Measurements from ENCODE around the gene ZMYND11. TPM values are rescaled to one million over a fixed set of nuclear protein-coding genes. Genes with fewer than 3 reads are reported as not detected.
"Not testable (repeated sequence)": the region's sequence is repeated elsewhere in the genome, so short reads cannot be mapped to it uniquely, and the experiment has no call there.

Gene ZMYND11
- total and polyA plus RNA-seq, 2 donors (not counting 1 experiment from before 2014, with no cell fraction given) = 17.3 to 50.1 TPM

GRCh38 chr10:184911-185310, 49.7 kb downstream of the ZMYND11 start:
- Histone ChIP-seq H3K36me3 (replicated peaks in 1 of 2; ENCODE audit: control extremely low read depth in 1 of 2, control insufficient read depth in 1 of 2, extremely low read depth in 1 of 2, insufficient read depth in 2 of 2, low read length in 1 of 2) (peaks cover 1 to 13% of the 10 kb centered on the region in 2 experiments), H4K20me1 (ENCODE audit: control insufficient read depth, insufficient read depth, low read length, poor library complexity, severe bottlenecking) (peaks cover 8% of the 10 kb centered on the region), H3K27me3 (replicated peaks in 1 of 4; ENCODE audit: control extremely low read depth in 1 of 4, control insufficient read depth in 3 of 4, insufficient read depth in 4 of 4, low read length in 3 of 4) (no peaks in the 10 kb centered on the region), H3K4me1 (ENCODE audit: control insufficient read depth in 2 of 2, insufficient read depth in 2 of 2, low read length in 2 of 2) (no peaks in the 10 kb centered on the region), H3K9ac (ENCODE audit: low read length) (no peak overlapping the region), H3K9me3 (ENCODE audit: control extremely low read depth in 1 of 3, control insufficient read depth in 2 of 3, insufficient read depth in 1 of 3, low read length in 2 of 3) (peaks cover 0 to 7% (median 1%) of the 10 kb centered on the region in 3 donors), H3K79me2 (ENCODE audit: control insufficient read depth, insufficient read depth, low read length) (peaks cover 7% of the 10 kb centered on the region), H3K4me2 (replicated peaks; ENCODE audit: low read depth, low read length, poor library complexity, severe bottlenecking) (no peak overlapping the region), H3K4me3 (ENCODE audit: control extremely low read depth in 1 of 5, extremely low read depth in 1 of 5, insufficient read depth in 1 of 5, low read depth in 2 of 5, low read length in 4 of 5) (no peak overlapping the region), H3K27ac (ENCODE audit: low read length in 2 of 2) (no peak overlapping the region), H2AFZ (ENCODE audit: insufficient read depth, low read depth, low read length, poor library complexity, severe bottlenecking) (no peak overlapping the region)
- Mint-ChIP-seq H3K4me3 (no peak overlapping the region), H3K9me3 (ENCODE audit: insufficient read depth) (peaks cover 3% of the 10 kb centered on the region), H3K27me3 (no peaks in the 10 kb centered on the region), H3K27ac (no peak overlapping the region), H3K4me1 (peaks cover 7% of the 10 kb centered on the region)
- ChIA-PET POLR2A (no interaction called here), CTCF (no interaction called here)
- ATAC-seq (ENCODE audit: low read depth) (no peak), DNase-seq (no peak)
- WGBS (ENCODE audit: insufficient coverage) = no CpG with 5 or more reads among the region's 5 CpGs
- intact Hi-C loops (cut with micrococcal nuclease) = no loop called here
- no peak for TF ChIP-seq CTCF (IDR thresholded peaks at IDR 0.05)
- TF ChIP-seq EZH2 (IDR thresholded peaks at IDR 0.05; ENCODE audit: borderline replicate concordance, insufficient read depth, low read depth, low read length, poor library complexity, severe bottlenecking) = no peak

GRCh38 chr10:185571-185970, 50.3 kb downstream of the ZMYND11 start:
- H4K20me1 ChIP-seq (ENCODE audit: control insufficient read depth, insufficient read depth, low read length, poor library complexity, severe bottlenecking); H3K27me3 Mint-ChIP-seq; H3K79me2 ChIP-seq (ENCODE audit: control insufficient read depth, insufficient read depth, low read length); H3K27ac ChIP-seq (ENCODE audit: low read length in 2 of 2); H3K9ac ChIP-seq (ENCODE audit: low read length); intact Hi-C loops (cut with micrococcal nuclease); H3K9me3 Mint-ChIP-seq (ENCODE audit: insufficient read depth); DNase-seq; H3K4me1 Mint-ChIP-seq; H3K9me3 ChIP-seq (ENCODE audit: control extremely low read depth in 1 of 3, control insufficient read depth in 2 of 3, insufficient read depth in 1 of 3, low read length in 2 of 3); H3K4me3 Mint-ChIP-seq; H3K27me3 ChIP-seq (replicated peaks in 1 of 4; ENCODE audit: control extremely low read depth in 1 of 4, control insufficient read depth in 3 of 4, insufficient read depth in 4 of 4, low read length in 3 of 4); H3K4me1 ChIP-seq (ENCODE audit: control insufficient read depth in 2 of 2, insufficient read depth in 2 of 2, low read length in 2 of 2); POLR2A ChIA-PET; H3K4me3 ChIP-seq (ENCODE audit: control extremely low read depth in 1 of 5, extremely low read depth in 1 of 5, insufficient read depth in 1 of 5, low read depth in 2 of 5, low read length in 4 of 5); ATAC-seq (ENCODE audit: low read depth); H3K27ac Mint-ChIP-seq; H2AFZ ChIP-seq (ENCODE audit: insufficient read depth, low read depth, low read length, poor library complexity, severe bottlenecking); H3K4me2 ChIP-seq (replicated peaks; ENCODE audit: low read depth, low read length, poor library complexity, severe bottlenecking); CTCF ChIA-PET: not testable (repeated sequence)
- peaks cover 1 to 13% of the 10 kb centered on the region in 2 experiments for H3K36me3 ChIP-seq (replicated peaks in 1 of 2; ENCODE audit: control extremely low read depth in 1 of 2, control insufficient read depth in 1 of 2, extremely low read depth in 1 of 2, insufficient read depth in 2 of 2, low read length in 1 of 2)
- WGBS (ENCODE audit: insufficient coverage) = no CpG with 5 or more reads among the region's 7 CpGs
